GM18526 (cell line): ENCODE measurements around the gene HELZ.

Experiments
- POLR2A ChIP-seq: IDR thresholded peaks from 3 replicates; pipeline ENCODE4 v1.6.1; 2011; ENCODE audit not compliant: insufficient read length; ENCODE audit errors: extremely low read depth

Gene HELZ

DNA sequence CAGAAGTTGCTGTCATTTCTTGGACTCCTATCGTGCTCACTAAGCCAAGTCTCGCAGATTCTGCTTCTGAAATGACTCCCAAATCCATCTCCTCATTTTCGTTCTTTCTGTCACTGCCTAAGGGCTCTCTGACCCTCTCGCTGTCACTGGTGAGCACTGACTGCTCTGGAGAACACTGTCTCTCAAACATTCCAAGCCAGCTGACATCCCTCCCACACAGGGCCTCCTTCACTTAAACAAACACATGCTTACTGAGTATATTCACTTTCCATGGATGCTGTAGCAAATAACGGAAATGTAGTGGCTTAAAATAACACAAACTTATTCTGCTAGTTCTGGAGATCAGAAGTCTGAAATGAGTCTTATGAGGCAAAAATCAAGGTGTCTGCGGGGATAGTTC, 181.9 kb downstream of the HELZ start:
- no peak for TF ChIP-seq POLR2A

- TF ChIP-seq POLR2A: no peak
Measured at GRCh38 chr17:67059372-67059771, 185.6 kb downstream of the HELZ start.

- TF ChIP-seq POLR2A: no peak
Measured at GRCh38 chr17:67058036-67058435, 187.0 kb downstream of the HELZ start.

DNA sequence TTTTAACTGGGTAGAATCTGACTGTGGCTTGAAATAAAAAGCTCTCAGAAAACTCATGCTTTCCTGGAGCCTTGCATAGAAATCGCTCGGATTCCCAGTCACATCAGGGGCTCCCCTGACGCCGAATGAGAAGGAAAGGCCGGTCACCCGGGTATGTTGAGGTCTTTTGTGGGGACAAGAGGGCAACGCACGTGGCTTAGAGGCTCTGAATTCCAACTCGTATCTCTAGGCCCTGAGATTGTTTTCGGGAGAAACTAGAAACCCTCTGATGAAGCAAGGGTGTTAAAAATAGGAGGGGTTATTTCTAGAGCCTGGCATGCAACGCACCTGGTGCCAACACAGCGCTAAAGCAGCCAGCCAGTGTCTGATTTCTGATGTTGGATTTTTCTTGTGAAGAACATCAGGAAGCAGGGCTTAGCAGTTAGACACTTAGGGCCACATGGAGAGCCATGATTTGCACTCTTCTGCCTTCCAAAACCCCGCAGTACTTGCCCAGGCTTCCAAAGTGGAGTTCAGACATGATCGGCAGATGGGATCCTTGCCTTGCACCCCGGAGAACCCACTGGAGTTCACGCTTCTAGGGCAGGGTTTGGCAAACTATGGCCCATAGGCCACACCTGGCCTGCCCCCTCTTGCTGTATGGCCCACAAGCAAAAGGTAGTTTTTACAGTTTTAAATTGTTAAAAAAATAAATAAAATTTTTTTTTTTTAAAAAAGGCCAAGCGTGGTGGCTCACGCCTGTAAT, 188.1 kb downstream of the HELZ start:
- no peak for TF ChIP-seq POLR2A

DNA sequence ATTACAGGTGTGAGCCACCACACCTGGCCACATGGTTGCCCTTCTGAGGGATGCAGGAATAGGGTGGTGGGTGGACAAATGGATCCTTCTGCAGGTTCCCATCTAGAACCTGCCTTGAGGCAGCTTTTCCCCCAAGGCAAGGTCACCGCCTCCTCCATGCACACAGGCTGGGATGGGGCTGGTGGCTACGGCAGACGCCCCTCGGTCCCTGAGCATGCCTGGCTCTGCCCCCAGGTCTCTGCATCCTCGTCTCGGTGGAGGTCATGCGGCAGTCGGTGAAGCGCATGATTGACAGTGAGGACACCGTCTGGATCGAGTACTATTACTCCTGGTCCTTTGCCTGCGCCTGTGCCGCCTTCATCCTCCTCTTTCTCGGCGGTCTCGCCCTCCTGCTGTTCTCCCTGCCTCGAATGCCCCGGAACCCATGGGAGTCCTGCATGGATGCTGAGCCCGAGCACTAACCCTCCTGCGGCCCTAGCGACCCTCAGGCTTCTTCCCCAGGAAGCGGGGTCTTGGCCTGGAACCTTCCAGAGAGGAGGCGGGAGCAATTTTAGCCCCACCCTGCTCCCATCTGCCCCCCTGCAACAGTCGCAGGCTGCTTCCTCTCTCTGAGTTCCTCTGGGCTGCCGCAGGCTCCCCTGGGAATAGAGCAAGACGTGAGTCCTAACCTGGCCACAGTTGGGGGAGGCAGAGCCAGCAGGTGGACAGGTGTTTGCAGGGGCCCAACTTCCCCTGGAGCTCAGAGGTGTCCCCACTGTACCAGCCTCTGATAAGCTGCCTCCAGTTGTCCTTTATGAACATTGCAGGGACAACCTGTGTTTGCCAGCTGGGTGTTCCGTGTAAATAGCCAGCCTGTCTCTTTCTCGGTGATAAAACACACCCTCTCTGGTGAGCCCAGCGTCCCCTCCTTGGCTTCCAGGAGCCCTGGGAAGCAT, 188.9 kb downstream of the HELZ start:
- TF ChIP-seq POLR2A: no peak

GRCh38 chr17:67055041-67055443, 190.0 kb downstream of the HELZ start:
- TF ChIP-seq POLR2A: no peak

DNA sequence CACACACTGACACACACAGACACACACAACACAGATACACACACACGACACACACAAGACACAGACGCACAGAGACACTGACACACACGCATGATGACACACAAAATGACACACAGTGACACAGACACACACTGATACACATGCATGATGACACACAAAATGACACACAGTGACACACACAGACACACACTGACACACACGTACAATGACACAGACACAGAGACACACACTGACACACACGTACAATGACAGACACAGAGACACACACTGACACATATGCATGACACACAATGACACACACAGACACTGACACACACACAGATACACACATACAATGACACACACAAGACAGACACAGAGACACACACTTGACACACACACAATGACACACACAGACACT, 190.4 kb downstream of the HELZ start:
- no peak for TF ChIP-seq POLR2A

- no peak for TF ChIP-seq POLR2A
Measured at GRCh38 chr17:67054011-67054591, 190.9 kb downstream of the HELZ start.

GRCh38 chr17:67053438-67054000, 191.5 kb downstream of the HELZ start:
- TF ChIP-seq POLR2A: no peak

DNA sequence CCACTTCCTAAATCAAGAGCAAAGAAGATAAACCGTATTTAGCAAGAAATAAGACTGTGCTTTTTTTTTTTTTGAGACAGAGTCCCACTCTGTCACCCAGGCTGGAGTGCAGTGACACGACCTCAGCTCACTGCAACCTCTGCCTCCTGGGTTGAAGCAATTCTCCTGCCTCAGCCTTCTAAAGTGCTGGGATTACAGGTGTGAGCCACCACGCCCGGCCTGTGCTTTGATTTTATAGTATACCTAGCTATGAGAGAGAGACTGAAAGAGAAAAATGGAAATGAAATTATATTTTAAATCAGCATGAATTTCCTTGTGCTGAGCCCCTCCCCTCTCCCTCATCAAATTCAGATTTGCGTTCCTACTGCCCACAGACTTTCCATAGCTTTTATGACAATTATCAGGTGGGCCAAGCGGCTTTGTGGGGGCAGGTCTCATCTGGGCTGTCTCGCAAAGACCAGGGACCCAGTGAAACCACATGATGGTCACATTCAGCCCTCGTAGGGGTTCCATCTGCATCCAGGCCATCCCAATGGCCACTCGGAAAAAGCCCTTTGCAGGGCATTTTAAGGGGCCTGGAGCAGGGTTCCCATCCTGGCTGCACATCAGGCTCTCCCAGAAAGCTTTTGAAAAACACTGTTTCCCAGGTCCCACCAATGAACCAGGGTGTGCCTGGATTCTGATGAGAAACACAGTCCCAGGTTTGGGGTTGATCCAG, 192.1 kb downstream of the HELZ start:
- no peak for TF ChIP-seq POLR2A

GRCh38 chr17:67051837-67052236, 193.2 kb downstream of the HELZ start:
- no peak for TF ChIP-seq POLR2A

DNA sequence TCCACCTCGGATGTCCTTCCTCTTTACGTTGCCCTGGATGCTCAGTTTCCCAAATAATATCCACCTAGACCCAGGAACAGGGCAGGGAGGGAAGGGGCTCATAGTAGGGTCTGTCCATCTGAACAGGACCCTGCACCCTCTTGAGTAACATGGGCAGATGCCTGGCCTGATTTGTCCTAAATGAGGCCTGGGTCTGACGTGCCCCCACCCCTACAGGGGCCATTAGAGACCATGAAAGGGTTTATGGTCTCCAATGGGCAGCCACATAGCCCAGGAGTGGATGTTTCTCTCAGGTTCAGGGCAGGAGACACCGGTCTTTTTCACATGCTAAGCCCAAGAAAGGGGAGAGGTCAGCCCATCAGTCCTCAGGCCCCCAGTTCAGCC, 193.8 kb downstream of the HELZ start:
- no peak for TF ChIP-seq POLR2A

- no peak for TF ChIP-seq POLR2A
Measured at GRCh38 chr17:67050471-67051154, 194.4 kb downstream of the HELZ start.

DNA sequence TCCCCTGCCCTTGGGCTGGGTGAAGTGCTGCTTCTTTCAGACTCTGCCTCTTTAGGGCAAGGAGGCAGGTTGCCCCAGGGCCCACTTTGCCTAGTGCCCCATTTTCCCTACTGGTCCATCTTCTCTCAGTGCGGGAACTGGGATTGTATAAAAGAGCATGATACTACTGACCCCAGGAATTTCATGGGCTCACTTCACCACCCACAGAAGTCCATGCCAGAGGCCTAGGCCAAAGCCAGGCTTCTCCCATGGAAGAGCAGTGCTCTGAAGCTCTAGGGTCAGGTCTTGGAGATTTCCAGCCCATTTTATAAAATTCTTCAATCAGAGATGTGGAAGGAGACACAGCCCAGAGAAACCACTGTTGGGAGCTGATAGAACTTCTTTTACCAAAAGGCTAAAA, 194.9 kb downstream of the HELZ start:
- no peak for TF ChIP-seq POLR2A

DNA sequence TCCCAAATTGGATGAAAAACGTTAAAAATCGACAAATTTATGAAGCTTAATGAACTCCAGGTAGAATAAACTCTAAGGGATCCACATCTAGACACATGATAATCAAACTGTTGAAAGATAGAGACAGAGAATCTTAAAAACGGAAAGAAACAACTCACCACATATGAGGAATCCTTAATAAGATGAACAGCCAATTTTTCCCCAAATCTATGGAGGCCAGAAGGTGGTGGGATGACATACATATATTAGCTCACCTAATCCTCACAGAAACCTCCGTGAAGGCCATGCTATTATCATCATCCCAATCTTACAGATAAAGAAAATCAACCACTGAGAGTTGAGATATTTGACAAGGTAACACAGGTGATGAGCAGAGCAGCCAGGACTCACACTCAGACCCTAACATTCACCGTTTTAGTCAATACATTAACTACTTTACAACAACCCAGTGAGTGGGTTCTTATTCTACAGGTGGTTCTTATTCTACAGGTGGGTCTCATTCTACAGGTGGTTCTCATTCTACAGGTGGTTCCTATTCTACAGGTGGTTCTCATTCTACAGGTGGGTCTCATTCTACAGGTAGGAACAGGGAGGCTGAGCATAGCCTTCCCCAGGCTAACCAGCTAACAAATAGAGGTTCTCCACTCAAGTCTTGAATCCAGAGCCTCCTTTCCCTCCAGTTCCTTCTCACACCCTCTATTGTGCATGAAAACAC, 195.8 kb downstream of the HELZ start:
- no peak for TF ChIP-seq POLR2A
